Measurements from ENCODE around the gene PLXNA2. TPM values are rescaled to one million over a fixed set of nuclear protein-coding genes. Genes with fewer than 3 reads are reported as not detected.

PLXNA2 gene
- total RNA-seq, 1 donor from 2014 or later: 17.7 TPM

- no peak for TF ChIP-seq EZH2 (IDR thresholded peaks at IDR 0.05; ENCODE audit: insufficient read depth, low read length)
- TF ChIP-seq, protein P1, sequence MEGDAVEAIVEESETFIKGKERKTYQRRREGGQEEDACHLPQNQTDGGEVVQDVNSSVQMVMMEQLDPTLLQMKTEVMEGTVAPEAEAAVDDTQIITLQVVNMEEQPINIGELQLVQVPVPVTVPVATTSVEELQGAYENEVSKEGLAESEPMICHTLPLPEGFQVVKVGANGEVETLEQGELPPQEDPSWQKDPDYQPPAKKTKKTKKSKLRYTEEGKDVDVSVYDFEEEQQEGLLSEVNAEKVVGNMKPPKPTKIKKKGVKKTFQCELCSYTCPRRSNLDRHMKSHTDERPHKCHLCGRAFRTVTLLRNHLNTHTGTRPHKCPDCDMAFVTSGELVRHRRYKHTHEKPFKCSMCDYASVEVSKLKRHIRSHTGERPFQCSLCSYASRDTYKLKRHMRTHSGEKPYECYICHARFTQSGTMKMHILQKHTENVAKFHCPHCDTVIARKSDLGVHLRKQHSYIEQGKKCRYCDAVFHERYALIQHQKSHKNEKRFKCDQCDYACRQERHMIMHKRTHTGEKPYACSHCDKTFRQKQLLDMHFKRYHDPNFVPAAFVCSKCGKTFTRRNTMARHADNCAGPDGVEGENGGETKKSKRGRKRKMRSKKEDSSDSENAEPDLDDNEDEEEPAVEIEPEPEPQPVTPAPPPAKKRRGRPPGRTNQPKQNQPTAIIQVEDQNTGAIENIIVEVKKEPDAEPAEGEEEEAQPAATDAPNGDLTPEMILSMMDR (IDR thresholded peaks at IDR 0.05; ENCODE audit: insufficient read depth, low read depth, low read length): no peak
- Histone ChIP-seq H3K79me2 (ENCODE audit: insufficient read depth, low read length) (no peaks in the 10 kb centered on the region), H4K20me1 (ENCODE audit: insufficient read depth, low read length) (no peaks in the 10 kb centered on the region), H2AFZ (ENCODE audit: low read depth, low read length) (no peak overlapping the region), H3K4me2 (ENCODE audit: low read length) (no peak overlapping the region), H3K9ac (ENCODE audit: low read length) (no peak overlapping the region), H3K27me3 (ENCODE audit: insufficient read depth, low read length) (peaks cover 2% of the 10 kb centered on the region), H3K4me1 (ENCODE audit: insufficient read depth, low read length) (no peaks in the 10 kb centered on the region), H3K36me3 (ENCODE audit: insufficient read depth, low read length) (no peaks in the 10 kb centered on the region), H3K27ac (ENCODE audit: low read depth, low read length) (no peak overlapping the region), H3K9me3 (ENCODE audit: insufficient read depth, low read depth, low read length) (no peaks in the 10 kb centered on the region), H3K4me3 (ENCODE audit: insufficient read depth, low read depth, low read length) (no peak overlapping the region)
- DNase-seq (ENCODE audit: low read depth): no peak
- Mint-ChIP-seq H3K27me3 (ENCODE audit: low read depth, unreplicated experiment) (peaks cover 15% of the 10 kb centered on the region), H3K4me1 (ENCODE audit: low read depth, unreplicated experiment) (no peaks in the 10 kb centered on the region), H3K9me3 (ENCODE audit: unreplicated experiment) (no peaks in the 10 kb centered on the region), H3K27ac (ENCODE audit: unreplicated experiment) (no peak overlapping the region), H3K36me3 (ENCODE audit: low read depth, unreplicated experiment) (no peaks in the 10 kb centered on the region), H3K4me3 (ENCODE audit: unreplicated experiment) (no peak overlapping the region)
- FAIRE-seq: no peak
Observed at GRCh38 chr1:207978441-207978840, 265.7 kb downstream of the PLXNA2 start.

DNA sequence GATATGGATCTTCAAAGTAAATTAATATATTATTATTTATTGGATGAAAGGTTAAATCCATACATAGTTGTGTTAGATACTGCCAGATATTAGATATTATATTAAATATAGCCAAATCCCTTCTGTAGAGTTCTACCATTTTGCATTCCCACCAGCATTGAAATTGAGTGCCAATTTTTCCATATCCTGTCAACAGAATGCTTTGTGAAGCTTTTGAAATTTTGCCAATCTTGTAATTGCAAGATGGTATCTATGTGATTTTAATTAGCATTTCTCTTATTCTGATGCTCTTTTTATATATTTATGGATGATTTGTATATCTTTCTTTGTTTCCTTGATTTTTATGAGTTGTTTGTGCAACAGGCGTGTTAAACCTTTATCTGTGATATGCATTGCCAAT, 266.3 kb downstream of the PLXNA2 start:
- peaks cover 18% of the 10 kb centered on the region for H3K27me3 Mint-ChIP-seq (ENCODE audit: low read depth, unreplicated experiment)
- FAIRE-seq (no peak), DNase-seq (ENCODE audit: low read depth) (no peak)
- H3K27ac Mint-ChIP-seq (ENCODE audit: unreplicated experiment): no peak overlapping the region
- Histone ChIP-seq H3K36me3 (ENCODE audit: insufficient read depth, low read length) (no peaks in the 10 kb centered on the region), H3K27ac (ENCODE audit: low read depth, low read length) (no peak overlapping the region), H4K20me1 (ENCODE audit: insufficient read depth, low read length) (no peaks in the 10 kb centered on the region), H3K4me3 (ENCODE audit: insufficient read depth, low read depth, low read length) (no peak overlapping the region), H3K27me3 (ENCODE audit: insufficient read depth, low read length) (peaks cover 5% of the 10 kb centered on the region), H2AFZ (ENCODE audit: low read depth, low read length) (no peak overlapping the region), H3K4me2 (ENCODE audit: low read length) (no peak overlapping the region), H3K4me1 (ENCODE audit: insufficient read depth, low read length) (no peaks in the 10 kb centered on the region), H3K9ac (ENCODE audit: low read length) (no peak overlapping the region), H3K79me2 (ENCODE audit: insufficient read depth, low read length) (no peaks in the 10 kb centered on the region), H3K9me3 (ENCODE audit: insufficient read depth, low read depth, low read length) (no peaks in the 10 kb centered on the region)
- TF ChIP-seq, protein P1 (IDR thresholded peaks at IDR 0.05; ENCODE audit: insufficient read depth, low read depth, low read length): no peak
- no peak for TF ChIP-seq EZH2 (IDR thresholded peaks at IDR 0.05; ENCODE audit: insufficient read depth, low read length)
- no peaks in the 10 kb centered on the region for H3K36me3 Mint-ChIP-seq (ENCODE audit: low read depth, unreplicated experiment)
- no peak overlapping the region for H3K4me3 Mint-ChIP-seq (ENCODE audit: unreplicated experiment)
- H3K4me1 Mint-ChIP-seq (ENCODE audit: low read depth, unreplicated experiment): no peaks in the 10 kb centered on the region
- no peaks in the 10 kb centered on the region for H3K9me3 Mint-ChIP-seq (ENCODE audit: unreplicated experiment)

GRCh38 chr1:207973898-207974568, 270.2 kb downstream of the PLXNA2 start:
- TF ChIP-seq, protein P1 (IDR thresholded peaks at IDR 0.05; ENCODE audit: insufficient read depth, low read depth, low read length): no peak
- TF ChIP-seq EZH2 (IDR thresholded peaks at IDR 0.05; ENCODE audit: insufficient read depth, low read length): no peak
- FAIRE-seq (no peak), DNase-seq (ENCODE audit: low read depth) (no peak)
- Histone ChIP-seq H3K9me3 (ENCODE audit: insufficient read depth, low read depth, low read length) (no peaks in the 10 kb centered on the region), H3K27ac (ENCODE audit: low read depth, low read length) (no peak overlapping the region), H3K9ac (ENCODE audit: low read length) (no peak overlapping the region), H3K79me2 (ENCODE audit: insufficient read depth, low read length) (no peaks in the 10 kb centered on the region), H3K36me3 (ENCODE audit: insufficient read depth, low read length) (no peaks in the 10 kb centered on the region), H3K4me1 (ENCODE audit: insufficient read depth, low read length) (no peaks in the 10 kb centered on the region), H2AFZ (ENCODE audit: low read depth, low read length) (no peak overlapping the region), H3K27me3 (ENCODE audit: insufficient read depth, low read length) (peaks cover 5% of the 10 kb centered on the region), H4K20me1 (ENCODE audit: insufficient read depth, low read length) (no peaks in the 10 kb centered on the region), H3K4me2 (ENCODE audit: low read length) (no peak overlapping the region), H3K4me3 (ENCODE audit: insufficient read depth, low read depth, low read length) (no peak overlapping the region)
- H3K27me3 Mint-ChIP-seq (ENCODE audit: low read depth, unreplicated experiment): peaks cover 21% of the 10 kb centered on the region
- no peaks in the 10 kb centered on the region for H3K36me3 Mint-ChIP-seq (ENCODE audit: low read depth, unreplicated experiment)
- H3K9me3 Mint-ChIP-seq (ENCODE audit: unreplicated experiment): no peaks in the 10 kb centered on the region
- H3K4me1 Mint-ChIP-seq (ENCODE audit: low read depth, unreplicated experiment): peaks cover 3% of the 10 kb centered on the region
- no peak overlapping the region for H3K4me3 Mint-ChIP-seq (ENCODE audit: unreplicated experiment)
- no peak overlapping the region for H3K27ac Mint-ChIP-seq (ENCODE audit: unreplicated experiment)

All from astrocyte (in vitro differentiated cells and primary cell).